SKM-1 treated with dmso at 0.1 percent for 144 hours (cell line): ENCODE results near the gene USP24.

Source experiments
- DNase-seq: peaks from one replicate; lab custom pipeline; 2025; ENCODE audit not compliant: unreplicated experiment; lab: John Stamatoyannopoulos, UW

USP24 gene

GRCh38 chr1:55159571-55159970 is 55.6 kb downstream of the USP24 start:
- DNase-seq, result no peak

- DNase-seq, result no peak
Observed at GRCh38 chr1:55156608-55157007, 58.6 kb downstream of the USP24 start.

- DNase-seq, result no peak
Observed at GRCh38 chr1:55156093-55156492, 59.1 kb downstream of the USP24 start.

- no peak for DNase-seq
Observed at GRCh38 chr1:55155522-55155921, 59.6 kb downstream of the USP24 start.

GRCh38 chr1:55154616-55155015 is 60.5 kb downstream of the USP24 start:
- DNase-seq, result no peak

GRCh38 chr1:55153031-55153430 is 62.1 kb downstream of the USP24 start:
- DNase-seq, result no peak

GRCh38 chr1:55150880-55151588 is 64.1 kb downstream of the USP24 start:
- DNase-seq, result peak; percentile 44

GRCh38 chr1:55148676-55149075 is 66.5 kb downstream of the USP24 start:
- no peak for DNase-seq

GRCh38 chr1:55147524-55147923 is 67.6 kb downstream of the USP24 start:
- DNase-seq, result no peak

GRCh38 chr1:55146781-55147180 is 68.4 kb downstream of the USP24 start:
- no peak for DNase-seq

GRCh38 chr1:55144886-55145285 is 70.3 kb downstream of the USP24 start:
- no peak for DNase-seq

GRCh38 chr1:55143684-55144083 is 71.5 kb downstream of the USP24 start:
- DNase-seq, result no peak

- DNase-seq, result no peak
Observed at GRCh38 chr1:55141295-55141893, 73.8 kb downstream of the USP24 start.

- DNase-seq, result peak; percentile 66
Observed at GRCh38 chr1:55140546-55140983, 74.6 kb downstream of the USP24 start.

GRCh38 chr1:55140137-55140536 is 75.0 kb downstream of the USP24 start:
- DNase-seq, result no peak

- DNase-seq, result no peak
Observed at GRCh38 chr1:55138823-55139222, 76.3 kb downstream of the USP24 start.

- no peak for DNase-seq
Observed at GRCh38 chr1:55134152-55134808, 80.9 kb downstream of the USP24 start.

- no peak for DNase-seq
Observed at GRCh38 chr1:55131801-55132200, 83.4 kb downstream of the USP24 start.

- no peak for DNase-seq
Observed at GRCh38 chr1:55131218-55131617, 83.9 kb downstream of the USP24 start.

- DNase-seq, result peak; percentile 40
Observed at GRCh38 chr1:55129194-55129728, 85.9 kb downstream of the USP24 start.

GRCh38 chr1:55128418-55128995 is 86.7 kb downstream of the USP24 start:
- no peak for DNase-seq
